ENCODE measurements around the gene IL4R. TPM values are rescaled to one million over a fixed set of nuclear protein-coding genes. Genes with fewer than 3 reads are reported as not detected.

IL4R gene
- total RNA-seq, 4 donors from 2014 or later: 32.2 to 104 (median 71.9) TPM

DNA sequence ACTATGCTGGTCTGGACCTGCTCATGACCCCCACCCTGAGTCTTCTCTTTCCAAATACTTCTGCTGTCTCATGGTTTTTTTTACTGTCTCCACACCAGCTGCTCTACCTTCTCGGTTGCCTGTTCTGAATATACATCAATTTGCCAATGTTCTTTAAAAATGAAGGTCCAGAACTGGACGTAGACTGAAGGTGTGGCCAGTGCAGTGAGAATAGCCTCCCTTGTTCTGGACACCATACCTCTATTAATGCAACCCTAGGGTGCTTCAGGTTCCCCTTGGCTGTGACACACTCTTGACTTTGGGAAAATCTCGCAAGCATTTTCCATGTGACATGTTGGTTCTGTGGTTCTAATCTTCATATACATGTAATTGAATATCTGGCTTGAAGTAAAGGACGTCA, 72.9 kb downstream of the IL4R start:
- no peak for DNase-seq
- Histone ChIP-seq H3K9me3 (no peaks in the 10 kb centered on the region), H3K4me3 (no peak overlapping the region), H3K4me1 (no peaks in the 10 kb centered on the region), H3K27me3 (no peaks in the 10 kb centered on the region), H3K36me3 (no peaks in the 10 kb centered on the region), H3K27ac (no peak overlapping the region)
- no peak for TF ChIP-seq POLR2A (IDR thresholded peaks at IDR 0.05)
- TF ChIP-seq, protein P1, sequence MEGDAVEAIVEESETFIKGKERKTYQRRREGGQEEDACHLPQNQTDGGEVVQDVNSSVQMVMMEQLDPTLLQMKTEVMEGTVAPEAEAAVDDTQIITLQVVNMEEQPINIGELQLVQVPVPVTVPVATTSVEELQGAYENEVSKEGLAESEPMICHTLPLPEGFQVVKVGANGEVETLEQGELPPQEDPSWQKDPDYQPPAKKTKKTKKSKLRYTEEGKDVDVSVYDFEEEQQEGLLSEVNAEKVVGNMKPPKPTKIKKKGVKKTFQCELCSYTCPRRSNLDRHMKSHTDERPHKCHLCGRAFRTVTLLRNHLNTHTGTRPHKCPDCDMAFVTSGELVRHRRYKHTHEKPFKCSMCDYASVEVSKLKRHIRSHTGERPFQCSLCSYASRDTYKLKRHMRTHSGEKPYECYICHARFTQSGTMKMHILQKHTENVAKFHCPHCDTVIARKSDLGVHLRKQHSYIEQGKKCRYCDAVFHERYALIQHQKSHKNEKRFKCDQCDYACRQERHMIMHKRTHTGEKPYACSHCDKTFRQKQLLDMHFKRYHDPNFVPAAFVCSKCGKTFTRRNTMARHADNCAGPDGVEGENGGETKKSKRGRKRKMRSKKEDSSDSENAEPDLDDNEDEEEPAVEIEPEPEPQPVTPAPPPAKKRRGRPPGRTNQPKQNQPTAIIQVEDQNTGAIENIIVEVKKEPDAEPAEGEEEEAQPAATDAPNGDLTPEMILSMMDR (IDR thresholded peaks at IDR 0.05): no peak

DNA sequence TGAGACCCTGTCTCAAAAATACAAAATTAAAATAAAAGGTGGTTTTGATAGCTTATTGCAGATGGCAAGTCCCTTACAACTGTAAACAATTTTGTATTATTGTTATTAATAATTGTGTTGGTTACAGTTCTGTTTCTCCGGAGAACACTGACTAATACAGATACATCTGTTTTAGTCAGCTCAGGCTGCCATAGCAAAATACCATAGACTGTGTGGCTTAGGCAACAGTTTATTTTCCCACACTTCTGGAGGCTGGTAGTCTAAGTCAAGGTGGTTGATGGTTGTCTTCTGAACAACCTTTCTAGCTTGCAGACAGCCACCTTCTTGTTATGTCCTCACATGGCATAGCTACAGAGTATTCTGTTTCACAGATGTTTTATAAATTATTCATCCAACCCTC, 74.0 kb downstream of the IL4R start:
- no peak overlapping the region for H3K4me3 ChIP-seq
- H3K36me3 ChIP-seq: no peaks in the 10 kb centered on the region
- H3K27ac ChIP-seq: no peak overlapping the region
- no peaks in the 10 kb centered on the region for H3K4me1 ChIP-seq
- H3K9me3 ChIP-seq: no peaks in the 10 kb centered on the region
- TF ChIP-seq POLR2A (IDR thresholded peaks at IDR 0.05): no peak
- TF ChIP-seq, protein P1 (IDR thresholded peaks at IDR 0.05): no peak
- no peaks in the 10 kb centered on the region for H3K27me3 ChIP-seq
- no peak for DNase-seq

GRCh38 chr16:27389272-27389961, 75.6 kb downstream of the IL4R start:
- TF ChIP-seq POLR2A (IDR thresholded peaks at IDR 0.05): no peak
- TF ChIP-seq, protein P1 (IDR thresholded peaks at IDR 0.05): no peak
- H3K4me1 ChIP-seq: no peaks in the 10 kb centered on the region
- no peak for DNase-seq

DNA sequence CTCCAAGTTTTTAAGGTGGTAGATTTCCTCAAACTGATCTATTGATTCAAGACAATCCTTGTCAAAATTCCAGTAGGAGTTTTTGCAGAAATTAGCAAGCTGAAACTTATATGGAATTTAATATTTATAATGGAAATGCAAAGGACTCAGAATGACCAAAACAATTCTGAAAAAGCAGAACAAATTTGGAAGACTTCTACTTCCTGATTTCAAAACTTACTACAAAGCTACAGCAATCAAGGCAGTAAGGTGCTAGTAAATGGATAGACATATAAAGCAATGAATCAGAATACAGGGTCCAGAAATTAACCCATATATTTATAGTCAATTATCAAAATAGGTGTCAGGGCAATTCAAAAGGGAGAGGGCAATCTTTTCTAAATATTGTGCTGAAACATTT, 76.4 kb downstream of the IL4R start:
- no peak for DNase-seq
- Histone ChIP-seq H3K4me1 (no peaks in the 10 kb centered on the region), H3K9me3 (no peaks in the 10 kb centered on the region), H3K27ac (no peak overlapping the region), H3K4me3 (no peak overlapping the region), H3K36me3 (no peaks in the 10 kb centered on the region), H3K27me3 (no peaks in the 10 kb centered on the region)
- TF ChIP-seq, protein P1 (IDR thresholded peaks at IDR 0.05): no peak
- TF ChIP-seq POLR2A (IDR thresholded peaks at IDR 0.05): no peak

More at GRCh38 chr16:27389272-27389961, 75.6 kb downstream of the IL4R start:
- Histone ChIP-seq H3K27ac (no peak overlapping the region), H3K9me3 (no peaks in the 10 kb centered on the region), H3K36me3 (no peaks in the 10 kb centered on the region), H3K27me3 (no peaks in the 10 kb centered on the region), H3K4me3 (no peak overlapping the region)

DNA sequence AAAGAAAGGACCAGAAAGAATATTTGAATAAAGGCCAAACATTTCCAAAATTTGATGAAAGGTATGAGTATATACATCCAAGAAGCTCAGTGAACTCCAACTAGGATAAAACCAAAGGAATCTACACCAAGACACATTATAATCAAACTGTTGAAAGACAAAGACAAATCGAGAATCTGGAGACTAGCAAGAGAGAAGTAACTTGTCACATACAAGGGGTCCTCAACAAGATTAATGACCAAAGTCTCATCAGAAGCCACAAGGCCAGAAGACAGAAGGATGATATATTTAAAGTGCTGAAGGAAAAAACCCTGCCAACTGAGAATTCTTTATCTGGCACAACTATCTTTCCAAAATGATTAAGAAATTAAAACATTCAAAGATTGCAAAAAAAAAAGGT, 78.9 kb downstream of the IL4R start:
- no peak overlapping the region for H3K4me3 ChIP-seq
- DNase-seq: no peak
- TF ChIP-seq, protein P1 (IDR thresholded peaks at IDR 0.05): no peak
- TF ChIP-seq POLR2A (IDR thresholded peaks at IDR 0.05): no peak

More for the DNA sequence above, 78.9 kb downstream of the IL4R start:
- no peaks in the 10 kb centered on the region for H3K9me3 ChIP-seq
- no peaks in the 10 kb centered on the region for H3K36me3 ChIP-seq
- no peaks in the 10 kb centered on the region for H3K27me3 ChIP-seq
- no peak overlapping the region for H3K27ac ChIP-seq
- no peaks in the 10 kb centered on the region for H3K4me1 ChIP-seq

All from Peyer's patch (tissue), 4 donors.